HEK293T (cell line): ENCODE results near the gene ZNF491.

Experiments
- ARNT ChIP-seq: fragments of 450-650 bp; IDR thresholded peaks from 2 replicates; pipeline ENCODE4 v1.6.1; 2017; ENCODE audit warnings: mild to moderate bottlenecking
- BHLHE40 ChIP-seq: fragments of 450-650 bp; IDR thresholded peaks from 2 replicates; pipeline ENCODE4 v1.6.1; 2016; ENCODE audit warnings: mild to moderate bottlenecking, moderate library complexity, borderline replicate concordance
- ELF4 ChIP-seq: fragments of 450-650 bp; IDR thresholded peaks from 2 replicates; pipeline ENCODE4 v1.6.1; 2017; ENCODE audit warnings: antibody characterized with exemption
- FOXA1 ChIP-seq: fragments of 450-650 bp; IDR thresholded peaks from 2 replicates; pipeline ENCODE4 v1.6.1; 2016; ENCODE audit warnings: mild to moderate bottlenecking
- FOXK2 ChIP-seq: fragments of 450-650 bp; IDR thresholded peaks from 2 replicates; pipeline ENCODE4 v1.6.1; 2016; ENCODE audit warnings: mild to moderate bottlenecking
- FOXM1 ChIP-seq: fragments of 450-650 bp; IDR thresholded peaks from 2 replicates; pipeline ENCODE4 v1.6.1; 2017; ENCODE audit warnings: mild to moderate bottlenecking, borderline replicate concordance
- L3MBTL2 ChIP-seq: fragments of 450-650 bp; conservative IDR thresholded peaks from 2 replicates; pipeline ENCODE4 v1.6.1; 2016; ENCODE audit warnings: mild to moderate bottlenecking
- LEF1 ChIP-seq: fragments of 450-650 bp; IDR thresholded peaks from 2 replicates; pipeline ENCODE4 v1.6.1; 2017; ENCODE audit warnings: mild to moderate bottlenecking, borderline replicate concordance
- NFRKB ChIP-seq: fragments of 450-650 bp; IDR thresholded peaks from 2 replicates; pipeline ENCODE4 v1.6.1; 2016; ENCODE audit warnings: mild to moderate bottlenecking, moderate library complexity
- SP1 ChIP-seq: fragments of 450-650 bp; IDR thresholded peaks from 2 replicates; pipeline ENCODE4 v1.6.1; 2017
- SUZ12 ChIP-seq: fragments of 450-650 bp; IDR thresholded peaks from 2 replicates; pipeline ENCODE4 v1.6.1; 2016; ENCODE audit warnings: mild to moderate bottlenecking
- TARDBP ChIP-seq: fragments of 450-650 bp; IDR thresholded peaks from 2 replicates; pipeline ENCODE4 v1.6.1; 2016
- ZNF384 ChIP-seq: fragments of 450-650 bp; IDR thresholded peaks from 2 replicates; pipeline ENCODE4 v1.6.1; 2016

DNA sequence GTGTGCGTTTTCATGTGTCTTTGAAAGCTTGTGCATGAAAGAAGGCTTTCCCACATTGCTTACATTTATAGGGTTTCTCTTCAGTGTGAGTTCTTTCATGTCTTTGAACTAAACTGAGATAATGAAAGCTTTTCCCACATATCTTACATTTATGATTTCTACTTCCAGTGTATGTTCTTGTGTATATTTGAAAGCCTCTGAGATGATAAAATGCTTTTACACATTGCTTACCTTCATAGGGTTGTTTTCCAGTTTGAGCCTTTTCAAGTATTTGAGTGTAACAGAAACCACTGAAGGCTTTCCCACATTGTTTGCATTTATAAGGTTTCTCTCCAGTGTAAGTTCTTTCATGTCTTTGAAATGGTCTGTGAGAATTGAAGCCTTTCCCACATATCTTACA lies 41.4 kb upstream of the ZNF491 start:
- no peak for TF ChIP-seq ZNF384
- no peak for TF ChIP-seq FOXM1
- TF ChIP-seq ELF4 = no peak
- TF ChIP-seq BHLHE40 = no peak
- TF ChIP-seq NFRKB = no peak
- TF ChIP-seq SP1 = no peak
- no peak for TF ChIP-seq FOXK2
- no peak for TF ChIP-seq LEF1
- no peak for TF ChIP-seq TARDBP
- TF ChIP-seq SUZ12 = no peak
- TF ChIP-seq L3MBTL2 = no peak
- TF ChIP-seq ARNT = no peak
- TF ChIP-seq FOXA1 = no peak
